SK-N-SH (cell line): Measurements from ENCODE around the gene PAXX. TPM values are rescaled to one million over a fixed set of nuclear protein-coding genes. Genes with fewer than 3 reads are reported as not detected.

Experiments
- CTCF ChIA-PET: fragments of 300-600, 350-600 bp; formaldehyde crosslinking; extraction: SDS; loops from one replicate; lab custom pipeline; 2021; lab: Yijun Ruan, JAX
- POLR2A ChIA-PET: fragments of 350-600 bp; sonication (Branson Sonifier 250); formaldehyde crosslinking; extraction: SDS; loops from one replicate; lab custom pipeline; 2020; ENCODE audit warnings: antibody characterized with exemption, inconsistent platforms; lab: Yijun Ruan, JAX
- DNase-seq: peaks from one replicate; pipeline ENCODE4 v3.0.0; 2012
- H2AFZ ChIP-seq: fragments of 200-600 bp; sonication (generic); 2 replicates; pipeline ENCODE4 v1.8.1; 2016; ENCODE audit warnings: antibody characterized with exemption, mild to moderate bottlenecking, low read depth
- H3F3A ChIP-seq: fragments of 200-600 bp; sonication (generic); replicated peaks from 2 replicates; pipeline ENCODE3; 2016; ENCODE audit warnings: antibody characterized with exemption, mild to moderate bottlenecking; ENCODE audit not compliant: insufficient read depth
- H3K27ac ChIP-seq, 2 experiments: fragments of 200-500 bp in 1 of 2; fragments of 200-600 bp in 1 of 2; sonication (Bioruptor generic) in 1 of 2; sonication (generic), shearing (Covaris generic) in 1 of 2; 2 replicates each; pipeline versions ENCODE4 v1.5.1 to v1.6.1; 2014 to 2016; ENCODE audit warnings: low read depth in 2 of 2, inconsistent platforms in 1 of 2, low read length in 1 of 2, mild to moderate bottlenecking in 1 of 2, mixed read lengths in 1 of 2
- H3K27me3 ChIP-seq: fragments of 200-600 bp; sonication (generic), shearing (Covaris generic); 2 replicates; pipeline ENCODE4 v1.6.1; 2016; ENCODE audit warnings: mixed run types; ENCODE audit not compliant: insufficient read depth
- H3K36me3 ChIP-seq, 2 experiments: fragments of 200-500 bp in 1 of 2; fragments of 200-600 bp in 1 of 2; sonication (Bioruptor generic) in 1 of 2; sonication (generic) in 1 of 2; replicated peaks in 1 of 2; 2 replicates each; pipeline versions ENCODE3 to v1.5.1; 2014 to 2016; ENCODE audit warnings: low read length in 1 of 2, mild to moderate bottlenecking in 1 of 2; ENCODE audit not compliant: insufficient read depth in 2 of 2, control insufficient read depth in 1 of 2
- H3K4me1 ChIP-seq, 2 experiments: fragments of 200-500 bp in 1 of 2; fragments of 200-600 bp in 1 of 2; sonication (Bioruptor generic) in 1 of 2; sonication (generic), shearing (Covaris generic) in 1 of 2; 2 replicates each; pipeline versions ENCODE4 v1.5.1 to v1.6.1; 2014 to 2016; ENCODE audit warnings: low read depth in 1 of 2, low read length in 1 of 2, mixed run types in 1 of 2; ENCODE audit not compliant: insufficient read depth in 2 of 2, control insufficient read depth in 1 of 2
- H3K4me2 ChIP-seq: fragments of 200-600 bp; sonication (generic), shearing (Covaris generic); 2 replicates; pipeline ENCODE4 v1.6.1; 2017; ENCODE audit warnings: mixed run types
- H3K4me3 ChIP-seq, 2 experiments: fragments of 200-500 bp in 1 of 2; fragments of 200-600 bp in 1 of 2; sonication (Bioruptor generic) in 1 of 2; sonication (generic), shearing (Covaris generic) in 1 of 2; 2 replicates each; pipeline versions ENCODE4 v1.5.1 to v1.8.1; 2014 to 2016; ENCODE audit warnings: low read depth in 2 of 2, inconsistent platforms in 1 of 2, low read length in 1 of 2, mild to moderate bottlenecking in 1 of 2, mixed read lengths in 1 of 2, moderate library complexity in 1 of 2
- H3K79me2 ChIP-seq: fragments of 200-600 bp; sonication (generic); 2 replicates; pipeline ENCODE4 v1.8.1; 2017; ENCODE audit warnings: mild to moderate bottlenecking; ENCODE audit not compliant: insufficient read depth
- H3K9ac ChIP-seq: fragments of 200-600 bp; sonication (generic); 2 replicates; pipeline ENCODE4 v1.6.1; 2017; ENCODE audit warnings: mixed run types
- H3K9me2 ChIP-seq: fragments of 200-600 bp; sonication (generic); 2 replicates; pipeline ENCODE4 v1.6.1; 2017; ENCODE audit warnings: mixed run types
- H3K9me3 ChIP-seq: fragments of 200-600 bp; sonication (generic); 2 replicates; pipeline ENCODE4 v1.6.1; 2017; ENCODE audit warnings: mixed run types, mild to moderate bottlenecking, moderate library complexity
- H4K20me1 ChIP-seq: fragments of 200-600 bp; sonication (generic); 2 replicates; pipeline ENCODE4 v1.6.1; 2017; ENCODE audit warnings: mild to moderate bottlenecking, mixed run types; ENCODE audit not compliant: insufficient read depth
- CHD2 ChIP-seq: fragments of 150-350 bp; IDR thresholded peaks from 2 replicates; pipeline ENCODE4 v1.6.1; 2018; ENCODE audit warnings: low read length; ENCODE audit not compliant: partially characterized antibody
- ELF1 ChIP-seq: IDR thresholded peaks from 2 replicates; pipeline ENCODE4 v1.4.0; 2012
- EZH2phosphoT487 ChIP-seq: fragments of 200-600 bp; sonication (generic); IDR thresholded peaks from 2 replicates; pipeline ENCODE4 v1.6.1; 2017; ENCODE audit warnings: low read depth, mixed run types, mild to moderate bottlenecking, antibody characterized with exemption, moderate library complexity, borderline replicate concordance
- FOSL2 ChIP-seq: IDR thresholded peaks from 2 replicates; pipeline ENCODE4 v1.4.0; 2012; ENCODE audit warnings: low read depth, mild to moderate bottlenecking, moderate library complexity, borderline replicate concordance
- FOXM1 ChIP-seq: IDR thresholded peaks from 2 replicates; pipeline ENCODE4 v1.4.0; 2012; ENCODE audit warnings: low read depth, mild to moderate bottlenecking
- GABPA ChIP-seq: IDR thresholded peaks from 2 replicates; pipeline ENCODE4 v1.4.0; 2012; ENCODE audit warnings: low read depth, mild to moderate bottlenecking
- GATA2 ChIP-seq: sonication (generic); formaldehyde crosslinking; IDR thresholded peaks from 2 replicates; pipeline ENCODE4 v1.5.0; 2020; ENCODE audit warnings: mild to moderate bottlenecking, missing genetic modification reagents
- NFIC ChIP-seq: IDR thresholded peaks from 2 replicates; pipeline ENCODE4 v1.4.0; 2012; ENCODE audit warnings: borderline replicate concordance
- NRF1 ChIP-seq: IDR thresholded peaks from 2 replicates; pipeline ENCODE4 v1.6.1; 2012; ENCODE audit warnings: low read depth, mild to moderate bottlenecking, low read length
- POLR2AphosphoS5 ChIP-seq: IDR thresholded peaks from 2 replicates; pipeline ENCODE4 v1.6.1; 2012; ENCODE audit warnings: low read depth, low read length
- RCOR1 ChIP-seq: fragments of 150-350 bp; IDR thresholded peaks from 2 replicates; pipeline ENCODE4 v1.6.1; 2017; ENCODE audit warnings: antibody characterized with exemption, low read length
- RFX5 ChIP-seq: IDR thresholded peaks from 2 replicates; pipeline ENCODE4 v1.6.1; 2012; ENCODE audit warnings: mild to moderate bottlenecking, improper control_type of control experiment, low read length
- RXRA ChIP-seq: IDR thresholded peaks from 2 replicates; pipeline ENCODE4 v1.4.0; 2012; ENCODE audit warnings: low read depth, mild to moderate bottlenecking, borderline replicate concordance
- TEAD4 ChIP-seq: IDR thresholded peaks from 2 replicates; pipeline ENCODE4 v1.4.0; 2012; ENCODE audit warnings: mild to moderate bottlenecking, borderline replicate concordance; ENCODE audit not compliant: insufficient read depth
- WGBS: methylation state at CpG from one replicate; pipeline ENCODE4 v1.1.6; 2017; ENCODE audit warnings: low lambda C conversion rate; 5-methylcytosine and 5-hydroxymethylcytosine counted together
- polyA plus RNA-seq, 3 experiments: library from polyadenylated mRNA; depleted of rRNA; stranded (reverse); fragments of >200 nt; gene quantifications; 2 replicates each; pipeline ENCODE4 v1.2.3, GENCODE V29; 2012
- TF ChIP-seq, protein P1 (sequence below): fragments of 200-600 bp; sonication (generic); IDR thresholded peaks from 2 replicates; pipeline ENCODE4 v1.6.1; 2017; ENCODE audit warnings: antibody characterized with exemption, mild to moderate bottlenecking, moderate library complexity
- TF ChIP-seq, protein P2 (sequence below): IDR thresholded peaks from 2 replicates; pipeline ENCODE4 v1.4.0; 2012; ENCODE audit warnings: low read depth, borderline replicate concordance
- TF ChIP-seq, protein P3 (sequence below): fragments of 150-350 bp; IDR thresholded peaks from 2 replicates; pipeline ENCODE4 v1.6.1; 2016; ENCODE audit warnings: mild to moderate bottlenecking, low read depth, low read length
- TF ChIP-seq, protein P4 (sequence below): fragments of 150-350 bp; IDR thresholded peaks from 2 replicates; pipeline ENCODE4 v1.6.1; 2017; ENCODE audit warnings: antibody characterized with exemption, low read length, low read depth, borderline replicate concordance
- TF ChIP-seq, protein P5 (sequence below): IDR thresholded peaks from 2 replicates; pipeline ENCODE4 v1.4.0; 2012; ENCODE audit warnings: low read depth
- TF ChIP-seq, protein P6 (sequence below): IDR thresholded peaks from 2 replicates; pipeline ENCODE4 v1.4.0; 2012; ENCODE audit warnings: low read depth, borderline replicate concordance

The PAXX gene
- polyA plus RNA-seq, 1 of the 3 experiments (the other 2 are of a cell fraction): 52.9 TPM

DNA sequence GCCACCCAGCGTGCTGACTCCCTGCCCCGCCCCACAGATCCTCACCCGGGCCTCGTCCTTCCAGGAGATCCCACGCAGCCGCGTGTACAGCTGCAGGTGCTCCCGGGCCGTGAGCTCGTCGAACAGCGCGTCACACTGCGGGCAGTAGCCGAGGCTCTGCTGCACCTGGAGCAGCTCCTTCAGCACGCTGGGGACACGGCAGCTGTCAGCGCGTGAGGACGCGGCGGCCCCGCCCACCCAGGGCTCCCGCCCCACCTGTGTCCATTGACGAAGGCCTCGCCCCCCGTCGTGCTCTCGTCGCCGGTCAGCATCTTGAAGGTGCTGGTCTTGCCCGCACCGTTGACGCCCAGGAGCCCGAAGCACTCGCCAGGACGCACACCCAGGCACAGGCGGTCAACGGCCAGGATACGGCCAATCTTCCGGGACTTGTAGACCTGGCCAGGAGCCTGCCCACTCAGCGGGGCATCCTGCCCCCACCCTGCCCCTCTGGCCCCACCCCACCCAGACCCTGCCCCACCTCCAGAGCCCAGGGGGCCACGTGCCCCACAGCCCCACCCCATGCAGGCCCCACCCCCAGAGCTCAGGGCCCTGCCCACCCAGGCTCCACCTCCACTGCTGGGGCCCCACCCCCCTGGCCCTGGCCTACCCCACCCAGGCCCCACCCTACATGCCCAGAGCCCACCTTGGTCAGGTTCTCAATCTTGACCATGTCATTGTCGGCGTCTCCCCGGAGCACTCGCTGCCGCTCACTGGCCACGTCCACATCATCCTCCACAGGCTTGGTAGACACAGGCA is 17.9 kb downstream of the PAXX start:
- Histone ChIP-seq H3K9me3 (no peaks in the 10 kb centered on the region), H3K4me3 (no peak overlapping the region), H3F3A (no peaks in the 10 kb centered on the region), H3K9me2 (no peaks in the 10 kb centered on the region), H4K20me1 (no peaks in the 10 kb centered on the region), H3K9ac (no peak overlapping the region), H3K79me2 (no peaks in the 10 kb centered on the region), H2AFZ (no peak overlapping the region), H3K36me3 (peaks cover 0 to 10% of the 10 kb centered on the region in 2 experiments), H3K4me2 (no peak overlapping the region), H3K27ac (no peak overlapping the region), H3K4me1 (no peaks in the 10 kb centered on the region), H3K27me3 (no peaks in the 10 kb centered on the region)
- ChIA-PET CTCF (interaction anchor here (0.7 to 2.2 kb wide), 5 partner anchors 18 to 37 kb away, joined by 3 to 10 read pairs (median 6); partner anchors contain the start of genes ABCA2 and PAXX), POLR2A (no interaction called here)
- WGBS: 97% methylated on average over 12 of the region's 49 CpGs
- TF ChIP-seq RFX5 (no peak), EZH2phosphoT487 (no peak), CHD2 (no peak), FOSL2 (no peak), RCOR1 (no peak), NRF1 (no peak), POLR2AphosphoS5 (no peak), FOXM1 (no peak), ELF1 (no peak), GABPA (no peak), GATA2 (CRISPR knock-in tag) (no peak), RXRA (no peak), TEAD4 (no peak), NFIC (no peak)
- TF ChIP-seq, protein P1, sequence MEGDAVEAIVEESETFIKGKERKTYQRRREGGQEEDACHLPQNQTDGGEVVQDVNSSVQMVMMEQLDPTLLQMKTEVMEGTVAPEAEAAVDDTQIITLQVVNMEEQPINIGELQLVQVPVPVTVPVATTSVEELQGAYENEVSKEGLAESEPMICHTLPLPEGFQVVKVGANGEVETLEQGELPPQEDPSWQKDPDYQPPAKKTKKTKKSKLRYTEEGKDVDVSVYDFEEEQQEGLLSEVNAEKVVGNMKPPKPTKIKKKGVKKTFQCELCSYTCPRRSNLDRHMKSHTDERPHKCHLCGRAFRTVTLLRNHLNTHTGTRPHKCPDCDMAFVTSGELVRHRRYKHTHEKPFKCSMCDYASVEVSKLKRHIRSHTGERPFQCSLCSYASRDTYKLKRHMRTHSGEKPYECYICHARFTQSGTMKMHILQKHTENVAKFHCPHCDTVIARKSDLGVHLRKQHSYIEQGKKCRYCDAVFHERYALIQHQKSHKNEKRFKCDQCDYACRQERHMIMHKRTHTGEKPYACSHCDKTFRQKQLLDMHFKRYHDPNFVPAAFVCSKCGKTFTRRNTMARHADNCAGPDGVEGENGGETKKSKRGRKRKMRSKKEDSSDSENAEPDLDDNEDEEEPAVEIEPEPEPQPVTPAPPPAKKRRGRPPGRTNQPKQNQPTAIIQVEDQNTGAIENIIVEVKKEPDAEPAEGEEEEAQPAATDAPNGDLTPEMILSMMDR: no peak
- TF ChIP-seq, protein P2, sequence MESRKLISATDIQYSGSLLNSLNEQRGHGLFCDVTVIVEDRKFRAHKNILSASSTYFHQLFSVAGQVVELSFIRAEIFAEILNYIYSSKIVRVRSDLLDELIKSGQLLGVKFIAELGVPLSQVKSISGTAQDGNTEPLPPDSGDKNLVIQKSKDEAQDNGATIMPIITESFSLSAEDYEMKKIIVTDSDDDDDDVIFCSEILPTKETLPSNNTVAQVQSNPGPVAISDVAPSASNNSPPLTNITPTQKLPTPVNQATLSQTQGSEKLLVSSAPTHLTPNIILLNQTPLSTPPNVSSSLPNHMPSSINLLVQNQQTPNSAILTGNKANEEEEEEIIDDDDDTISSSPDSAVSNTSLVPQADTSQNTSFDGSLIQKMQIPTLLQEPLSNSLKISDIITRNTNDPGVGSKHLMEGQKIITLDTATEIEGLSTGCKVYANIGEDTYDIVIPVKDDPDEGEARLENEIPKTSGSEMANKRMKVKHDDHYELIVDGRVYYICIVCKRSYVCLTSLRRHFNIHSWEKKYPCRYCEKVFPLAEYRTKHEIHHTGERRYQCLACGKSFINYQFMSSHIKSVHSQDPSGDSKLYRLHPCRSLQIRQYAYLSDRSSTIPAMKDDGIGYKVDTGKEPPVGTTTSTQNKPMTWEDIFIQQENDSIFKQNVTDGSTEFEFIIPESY: no peak
- TF ChIP-seq, protein P3, sequence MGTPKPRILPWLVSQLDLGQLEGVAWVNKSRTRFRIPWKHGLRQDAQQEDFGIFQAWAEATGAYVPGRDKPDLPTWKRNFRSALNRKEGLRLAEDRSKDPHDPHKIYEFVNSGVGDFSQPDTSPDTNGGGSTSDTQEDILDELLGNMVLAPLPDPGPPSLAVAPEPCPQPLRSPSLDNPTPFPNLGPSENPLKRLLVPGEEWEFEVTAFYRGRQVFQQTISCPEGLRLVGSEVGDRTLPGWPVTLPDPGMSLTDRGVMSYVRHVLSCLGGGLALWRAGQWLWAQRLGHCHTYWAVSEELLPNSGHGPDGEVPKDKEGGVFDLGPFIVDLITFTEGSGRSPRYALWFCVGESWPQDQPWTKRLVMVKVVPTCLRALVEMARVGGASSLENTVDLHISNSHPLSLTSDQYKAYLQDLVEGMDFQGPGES: no peak
- TF ChIP-seq, protein P4, sequence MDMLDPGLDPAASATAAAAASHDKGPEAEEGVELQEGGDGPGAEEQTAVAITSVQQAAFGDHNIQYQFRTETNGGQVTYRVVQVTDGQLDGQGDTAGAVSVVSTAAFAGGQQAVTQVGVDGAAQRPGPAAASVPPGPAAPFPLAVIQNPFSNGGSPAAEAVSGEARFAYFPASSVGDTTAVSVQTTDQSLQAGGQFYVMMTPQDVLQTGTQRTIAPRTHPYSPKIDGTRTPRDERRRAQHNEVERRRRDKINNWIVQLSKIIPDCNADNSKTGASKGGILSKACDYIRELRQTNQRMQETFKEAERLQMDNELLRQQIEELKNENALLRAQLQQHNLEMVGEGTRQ: no peak
- TF ChIP-seq, protein P5, sequence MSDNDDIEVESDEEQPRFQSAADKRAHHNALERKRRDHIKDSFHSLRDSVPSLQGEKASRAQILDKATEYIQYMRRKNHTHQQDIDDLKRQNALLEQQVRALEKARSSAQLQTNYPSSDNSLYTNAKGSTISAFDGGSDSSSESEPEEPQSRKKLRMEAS: no peak
- TF ChIP-seq, protein P6, sequence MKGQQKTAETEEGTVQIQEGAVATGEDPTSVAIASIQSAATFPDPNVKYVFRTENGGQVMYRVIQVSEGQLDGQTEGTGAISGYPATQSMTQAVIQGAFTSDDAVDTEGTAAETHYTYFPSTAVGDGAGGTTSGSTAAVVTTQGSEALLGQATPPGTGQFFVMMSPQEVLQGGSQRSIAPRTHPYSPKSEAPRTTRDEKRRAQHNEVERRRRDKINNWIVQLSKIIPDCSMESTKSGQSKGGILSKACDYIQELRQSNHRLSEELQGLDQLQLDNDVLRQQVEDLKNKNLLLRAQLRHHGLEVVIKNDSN: no peak
- no peak for DNase-seq
